Loucy (cell line): ENCODE data around the gene PEAR1.

Source experiments
- EZH2phosphoT487 ChIP-seq: fragments of 200-600 bp; IDR thresholded peaks from 2 replicates; pipeline ENCODE4 v1.6.1; 2018; ENCODE audit warnings: antibody characterized with exemption, mild to moderate bottlenecking, moderate library complexity, borderline replicate concordance
- TF ChIP-seq, protein P1 (sequence below): fragments of 200-600 bp; sonication (generic); conservative IDR thresholded peaks from 2 replicates; pipeline ENCODE4 v1.5.1; 2014; ENCODE audit warnings: mild to moderate bottlenecking, antibody characterized with exemption, low read length

DNA sequence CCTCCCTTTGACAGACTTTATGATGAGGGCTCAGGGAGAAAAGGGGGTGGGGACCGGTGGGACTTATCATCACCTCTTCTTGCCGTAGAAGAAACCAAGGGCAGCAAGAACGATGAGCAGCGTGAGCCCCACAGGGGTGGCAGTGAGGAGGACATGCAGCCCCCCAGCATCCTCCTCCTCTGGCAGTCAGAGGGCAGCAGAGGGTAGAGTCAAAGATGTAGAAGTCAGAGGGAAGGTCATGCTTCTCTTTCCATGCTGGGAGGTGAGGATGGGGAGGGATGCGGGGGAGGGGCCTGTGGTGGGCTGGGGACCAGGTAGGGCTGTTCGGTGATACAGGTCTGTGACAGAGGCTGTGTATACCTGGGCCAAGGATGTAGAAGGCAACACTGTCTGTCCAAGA lies 49.4 kb upstream of the PEAR1 start:
- TF ChIP-seq, protein P1, sequence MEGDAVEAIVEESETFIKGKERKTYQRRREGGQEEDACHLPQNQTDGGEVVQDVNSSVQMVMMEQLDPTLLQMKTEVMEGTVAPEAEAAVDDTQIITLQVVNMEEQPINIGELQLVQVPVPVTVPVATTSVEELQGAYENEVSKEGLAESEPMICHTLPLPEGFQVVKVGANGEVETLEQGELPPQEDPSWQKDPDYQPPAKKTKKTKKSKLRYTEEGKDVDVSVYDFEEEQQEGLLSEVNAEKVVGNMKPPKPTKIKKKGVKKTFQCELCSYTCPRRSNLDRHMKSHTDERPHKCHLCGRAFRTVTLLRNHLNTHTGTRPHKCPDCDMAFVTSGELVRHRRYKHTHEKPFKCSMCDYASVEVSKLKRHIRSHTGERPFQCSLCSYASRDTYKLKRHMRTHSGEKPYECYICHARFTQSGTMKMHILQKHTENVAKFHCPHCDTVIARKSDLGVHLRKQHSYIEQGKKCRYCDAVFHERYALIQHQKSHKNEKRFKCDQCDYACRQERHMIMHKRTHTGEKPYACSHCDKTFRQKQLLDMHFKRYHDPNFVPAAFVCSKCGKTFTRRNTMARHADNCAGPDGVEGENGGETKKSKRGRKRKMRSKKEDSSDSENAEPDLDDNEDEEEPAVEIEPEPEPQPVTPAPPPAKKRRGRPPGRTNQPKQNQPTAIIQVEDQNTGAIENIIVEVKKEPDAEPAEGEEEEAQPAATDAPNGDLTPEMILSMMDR = peak; percentile 26; the same call in 1 of the 2 replicates
- no peak for TF ChIP-seq EZH2phosphoT487
